Parathyroid adenoma (tissue), 2 donors: ENCODE results near the gene COL4A3.

Source experiments
- H2AFZ ChIP-seq: fragments of 300-600 bp; sonication (generic); one replicate; pipeline ENCODE4 v1.7.0; 2017; ENCODE audit warnings: antibody characterized with exemption, mild to moderate bottlenecking
- H3K27ac ChIP-seq: fragments of 300-600 bp; sonication (generic); one replicate; pipeline ENCODE4 v1.7.0; 2017
- H3K27me3 ChIP-seq: fragments of 300-600 bp; sonication (generic); one replicate; pipeline ENCODE4 v1.7.0; 2017; ENCODE audit warnings: low read length; ENCODE audit not compliant: control insufficient read depth, insufficient read depth
- H3K36me3 ChIP-seq: fragments of 300-600 bp; sonication (generic); one replicate; pipeline ENCODE4 v1.7.0; 2017; ENCODE audit warnings: low read length; ENCODE audit not compliant: control insufficient read depth, insufficient read depth
- H3K4me1 ChIP-seq: fragments of 300-600 bp; sonication (generic); one replicate; pipeline ENCODE4 v1.7.0; 2017; ENCODE audit warnings: control low read depth
- H3K4me2 ChIP-seq: fragments of 300-600 bp; sonication (generic); one replicate; pipeline ENCODE4 v1.7.0; 2017; ENCODE audit warnings: low read length
- H3K4me3 ChIP-seq: fragments of 300-600 bp; sonication (generic); one replicate; pipeline ENCODE4 v1.7.0; 2017; ENCODE audit warnings: low read depth, low read length
- H3K79me2 ChIP-seq: fragments of 300-600 bp; sonication (generic); one replicate; pipeline ENCODE4 v1.7.0; 2017; ENCODE audit warnings: control low read depth
- H3K9ac ChIP-seq: fragments of 300-600 bp; sonication (generic); one replicate; pipeline ENCODE4 v1.7.0; 2017; ENCODE audit warnings: mild to moderate bottlenecking
- H3K9me3 ChIP-seq: fragments of 300-600 bp; sonication (generic); one replicate; pipeline ENCODE4 v1.7.0; 2017; ENCODE audit warnings: low read length; ENCODE audit not compliant: control insufficient read depth
- CTCF ChIP-seq: fragments of 300-600 bp; sonication (generic); IDR thresholded peaks from one replicate; pipeline ENCODE4 v1.7.0; 2017; ENCODE audit warnings: antibody characterized with exemption, mild to moderate bottlenecking
- donor health status: primary hyperparathyroidism.

The COL4A3 gene

GRCh38 chr2:227206406-227206805 lies 42.0 kb downstream of the COL4A3 start:
- Histone ChIP-seq H2AFZ (no peak overlapping the region), H3K4me3 (no peak overlapping the region), H3K27me3 (no peaks in the 10 kb centered on the region), H3K27ac (no peak overlapping the region), H3K36me3 (no peaks in the 10 kb centered on the region), H3K9me3 (no peaks in the 10 kb centered on the region), H3K9ac (no peak overlapping the region), H3K79me2 (no peaks in the 10 kb centered on the region), H3K4me2 (no peak overlapping the region), H3K4me1 (no peaks in the 10 kb centered on the region)
- no peak for TF ChIP-seq CTCF

- H3K4me1 ChIP-seq, result no peaks in the 10 kb centered on the region
- H3K27me3 ChIP-seq, result no peaks in the 10 kb centered on the region
- no peak overlapping the region for H3K27ac ChIP-seq
- H3K4me2 ChIP-seq, result no peak overlapping the region
- no peak overlapping the region for H2AFZ ChIP-seq
- H3K79me2 ChIP-seq, result no peaks in the 10 kb centered on the region
- no peaks in the 10 kb centered on the region for H3K9me3 ChIP-seq
- H3K9ac ChIP-seq, result no peak overlapping the region
- no peak overlapping the region for H3K4me3 ChIP-seq
- TF ChIP-seq CTCF, result no peak
- no peaks in the 10 kb centered on the region for H3K36me3 ChIP-seq
These were observed 43.1 kb downstream of the COL4A3 start for GRCh38 chr2:227207573-227207972.

DNA sequence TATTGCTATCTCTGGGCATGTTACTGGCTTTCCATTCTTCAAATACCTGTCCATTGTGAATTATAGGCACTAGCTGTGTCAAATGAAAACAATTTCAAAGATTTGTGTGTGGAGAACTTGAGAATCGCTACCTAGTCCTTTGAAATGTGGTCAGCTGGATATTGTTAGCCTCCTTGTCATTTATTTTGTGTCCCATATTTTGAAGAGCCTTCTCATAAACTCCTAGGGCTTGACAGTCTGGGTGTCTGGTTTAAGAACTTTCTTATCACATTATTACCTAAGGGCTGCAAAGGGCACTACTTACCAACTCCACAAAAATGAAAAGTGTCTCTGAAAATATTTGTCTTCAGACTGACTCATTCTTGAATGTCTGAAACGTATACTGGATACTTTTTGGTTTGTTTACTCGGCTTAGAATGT lies 50.2 kb downstream of the COL4A3 start:
- no peaks in the 10 kb centered on the region for H3K36me3 ChIP-seq
- no peaks in the 10 kb centered on the region for H3K4me1 ChIP-seq
- H3K4me2 ChIP-seq, result no peak overlapping the region
- no peaks in the 10 kb centered on the region for H3K27me3 ChIP-seq
- H3K79me2 ChIP-seq, result no peaks in the 10 kb centered on the region
- no peak overlapping the region for H3K4me3 ChIP-seq
- no peak overlapping the region for H3K9ac ChIP-seq
- no peak for TF ChIP-seq CTCF
- H3K27ac ChIP-seq, result no peak overlapping the region
- H2AFZ ChIP-seq, result no peak overlapping the region
- H3K9me3 ChIP-seq, result no peaks in the 10 kb centered on the region

- Histone ChIP-seq H3K4me3 (no peak overlapping the region), H3K27me3 (no peaks in the 10 kb centered on the region), H3K27ac (no peak overlapping the region), H3K9me3 (no peaks in the 10 kb centered on the region), H3K4me1 (no peaks in the 10 kb centered on the region), H3K79me2 (no peaks in the 10 kb centered on the region), H3K4me2 (no peak overlapping the region), H3K36me3 (no peaks in the 10 kb centered on the region), H3K9ac (no peak overlapping the region), H2AFZ (no peak overlapping the region)
- no peak for TF ChIP-seq CTCF
These were observed 55.1 kb downstream of the COL4A3 start for GRCh38 chr2:227219312-227220105.

DNA sequence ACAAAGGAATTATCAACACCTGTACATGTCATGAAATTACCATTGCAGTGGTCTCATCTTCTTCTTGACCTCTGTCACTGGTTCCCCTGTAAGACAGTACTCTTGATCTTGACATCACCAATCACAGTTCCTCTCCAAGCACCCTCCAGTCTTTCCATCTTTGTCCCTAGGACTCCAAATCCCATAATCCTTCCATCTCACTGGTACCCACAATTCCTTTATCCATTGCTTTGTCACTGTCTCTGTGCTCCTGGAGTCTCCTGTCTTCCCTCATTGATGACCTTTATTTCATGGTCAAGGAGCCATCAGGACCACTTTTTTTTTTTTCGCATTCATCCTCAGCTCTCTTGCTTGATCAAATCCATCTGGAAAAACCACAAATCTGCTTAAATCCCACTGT lies 56.7 kb downstream of the COL4A3 start:
- no peak for TF ChIP-seq CTCF
- Histone ChIP-seq H3K9ac (no peak overlapping the region), H3K27me3 (no peaks in the 10 kb centered on the region), H3K4me1 (no peaks in the 10 kb centered on the region), H3K36me3 (no peaks in the 10 kb centered on the region), H3K27ac (no peak overlapping the region), H2AFZ (no peak overlapping the region), H3K4me2 (no peak overlapping the region), H3K9me3 (no peaks in the 10 kb centered on the region), H3K79me2 (no peaks in the 10 kb centered on the region), H3K4me3 (no peak overlapping the region)
